ENCODE results near the gene SHANK1.

- TF ChIP-seq EZH2phosphoT487 (IDR thresholded peaks at IDR 0.05; ENCODE audit: insufficient read depth, low read depth) (no peak), EZH2 (IDR thresholded peaks at IDR 0.05; ENCODE audit: insufficient read depth, poor library complexity, severe bottlenecking) (no peak)
Measured at GRCh38 chr19:50722201-50723013, 2.8 kb upstream of the SHANK1 start.
